ENCODE data around the gene TMCC2. TPM values are rescaled to one million over a fixed set of nuclear protein-coding genes. Genes with fewer than 3 reads are reported as not detected.

TMCC2 gene
- total and polyA plus RNA-seq, 3 donors from 2014 or later: 8.5 to 14.7 (median 12.1) TPM

- intact Hi-C loops (cut with DNase I; ENCODE audit: low total_unique reads): no loop called here
- Histone ChIP-seq H3K27me3 (no peaks in the 10 kb centered on the region), H3K4me3 (no peak overlapping the region), H3K27ac (no peak overlapping the region), H3K9me3 (no peaks in the 10 kb centered on the region), H3K4me1 (peaks cover 18% of the 10 kb centered on the region), H3K36me3 (ENCODE audit: low read depth, missing control alignments) (no peaks in the 10 kb centered on the region)
- DNase-seq: no peak
- TF ChIP-seq CTCF (IDR thresholded peaks at IDR 0.05) (no peak), POLR2A (IDR thresholded peaks at IDR 0.05) (no peak)
Measured at GRCh38 chr1:205186191-205186590, 41.6 kb upstream of the TMCC2 start.

- Histone ChIP-seq H3K4me1 (peaks cover 24% of the 10 kb centered on the region), H3K27me3 (no peaks in the 10 kb centered on the region), H3K9me3 (no peaks in the 10 kb centered on the region), H3K36me3 (ENCODE audit: low read depth, missing control alignments) (no peaks in the 10 kb centered on the region), H3K27ac (no peak overlapping the region), H3K4me3 (no peak overlapping the region)
- no peak for TF ChIP-seq CTCF (IDR thresholded peaks at IDR 0.05)
- WGBS, 2 donors: 82% methylated on average over 10 of the region's 10 CpGs
- DNase-seq: no peak
- intact Hi-C loops (cut with DNase I; ENCODE audit: low total_unique reads): no loop called here
Measured at GRCh38 chr1:205187420-205187819, 40.3 kb upstream of the TMCC2 start.

- WGBS, 2 donors: 27 to 55% methylated on average over 2 of the region's 2 CpGs
- no peaks in the 10 kb centered on the region for H3K9me3 ChIP-seq
- no peaks in the 10 kb centered on the region for H3K36me3 ChIP-seq (ENCODE audit: low read depth, missing control alignments)
- intact Hi-C loops (cut with DNase I; ENCODE audit: low total_unique reads): no loop called here
- no peak for TF ChIP-seq CTCF (IDR thresholded peaks at IDR 0.05)
- no peak for TF ChIP-seq POLR2A (IDR thresholded peaks at IDR 0.05)
- no peak for DNase-seq
- no peak overlapping the region for H3K4me3 ChIP-seq
- H3K27ac ChIP-seq: no peak overlapping the region
- no peaks in the 10 kb centered on the region for H3K27me3 ChIP-seq
- H3K4me1 ChIP-seq: peaks cover 24% of the 10 kb centered on the region
Measured at GRCh38 chr1:205188098-205188497, 39.6 kb upstream of the TMCC2 start.

GRCh38 chr1:205188596-205188995 lies 39.1 kb upstream of the TMCC2 start:
- no peak for DNase-seq
- Histone ChIP-seq H3K4me1 (peaks cover 21% of the 10 kb centered on the region), H3K27me3 (no peaks in the 10 kb centered on the region), H3K4me3 (no peak overlapping the region), H3K27ac (no peak overlapping the region), H3K36me3 (ENCODE audit: low read depth, missing control alignments) (no peaks in the 10 kb centered on the region), H3K9me3 (no peaks in the 10 kb centered on the region)
- intact Hi-C loops (cut with DNase I; ENCODE audit: low total_unique reads): no loop called here
- 45 to 75% methylated on average over 2 of the region's 2 CpGs for WGBS, 2 donors
- TF ChIP-seq CTCF (IDR thresholded peaks at IDR 0.05) (no peak), POLR2A (IDR thresholded peaks at IDR 0.05) (no peak)

- intact Hi-C loops (cut with DNase I; ENCODE audit: low total_unique reads): no loop called here
- no peaks in the 10 kb centered on the region for H3K36me3 ChIP-seq (ENCODE audit: low read depth, missing control alignments)
Measured at GRCh38 chr1:205189131-205189530, 38.6 kb upstream of the TMCC2 start.

More at GRCh38 chr1:205189131-205189530, 38.6 kb upstream of the TMCC2 start:
- H3K27me3 ChIP-seq: no peaks in the 10 kb centered on the region
- 60 to 61% methylated on average over 2 of the region's 2 CpGs for WGBS, 2 donors
- TF ChIP-seq CTCF (IDR thresholded peaks at IDR 0.05) (no peak), POLR2A (IDR thresholded peaks at IDR 0.05) (no peak)
- H3K4me3 ChIP-seq: no peak overlapping the region
- H3K27ac ChIP-seq: no peak overlapping the region
- no peaks in the 10 kb centered on the region for H3K9me3 ChIP-seq
- DNase-seq: no peak
- peaks cover 20% of the 10 kb centered on the region for H3K4me1 ChIP-seq

All from testis (tissue), 3 donors.